Measurements from ENCODE around the gene BRD1. TPM values are rescaled to one million over a fixed set of nuclear protein-coding genes. Genes with fewer than 3 reads are reported as not detected.
A peak's percentile ranks its signal among the peaks of the same experiment; 100 is the strongest.
"Not testable (repeated sequence)": the region's sequence is repeated elsewhere in the genome, so short reads cannot be mapped to it uniquely, and the experiment has no call there.

Gene BRD1
- total and polyA plus RNA-seq, 8 donors = 14.0 to 26.3 (median 17.8) TPM

DNA sequence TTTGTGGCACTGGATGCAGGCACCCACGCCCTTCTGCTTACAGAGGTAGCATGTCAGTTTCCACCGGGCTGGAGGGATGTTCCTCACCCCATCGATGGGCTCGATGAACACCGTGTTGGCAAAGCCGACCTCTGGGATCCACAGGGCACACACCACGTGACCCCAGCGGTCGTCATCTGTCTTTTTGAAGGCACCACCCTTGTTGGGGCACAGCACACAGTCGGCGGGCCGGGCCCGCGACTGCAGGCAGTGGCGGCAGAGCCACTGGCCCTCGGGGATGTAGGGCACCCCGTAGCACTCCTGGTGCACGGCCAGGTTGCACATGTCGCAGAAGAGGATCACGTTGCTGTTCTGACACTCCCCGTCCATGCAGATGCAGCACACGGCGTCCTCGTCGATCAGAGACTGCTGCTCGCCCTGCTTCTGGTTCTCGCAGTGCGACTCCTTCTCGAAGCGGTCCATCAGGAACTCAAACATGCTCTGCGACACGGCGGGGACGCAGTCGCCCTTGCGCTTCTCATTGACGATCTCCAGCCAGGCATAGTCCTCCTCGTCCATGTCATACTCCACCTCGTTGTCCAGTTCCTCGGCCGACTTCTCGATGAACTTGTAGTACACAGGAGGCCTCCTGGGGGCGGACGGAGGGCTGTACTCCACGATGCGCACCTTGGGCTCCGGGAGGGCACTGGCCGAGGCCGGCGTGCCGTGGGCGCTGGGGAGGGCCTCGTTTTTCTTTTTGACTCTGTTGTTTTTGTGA, 4.2 kb downstream of the BRD1 start:
- intact Hi-C loops (cut with DNase I) = no loop called here
- peaks cover 0 to 17% (median 15%) of the 10 kb centered on the region in 3 donors for H3K4me1 ChIP-seq
- H3K27ac ChIP-seq = no peak overlapping the region
- 93 to 95% methylated on average over 53 of the region's 53 CpGs for WGBS, 2 donors
- ATAC-seq (no peak), DNase-seq (no peak), FAIRE-seq (no peak)
- H3K36me3 ChIP-seq = peaks cover 0 to 49% (median 35%) of the 10 kb centered on the region in 3 donors
- no peaks in the 10 kb centered on the region for H3K9me3 ChIP-seq
- no peak overlapping the region for H3K4me3 ChIP-seq
- H3K27me3 ChIP-seq = no peaks in the 10 kb centered on the region
- TF ChIP-seq CTCF (IDR thresholded peaks at IDR 0.05) = no peak

GRCh38 chr22:49821741-49822140, 5.9 kb downstream of the BRD1 start:
- Histone ChIP-seq H3K36me3 (peaks cover 0 to 56% (median 35%) of the 10 kb centered on the region in 3 donors), H3K4me1 (peaks cover 0 to 17% (median 15%) of the 10 kb centered on the region in 3 donors)
- DNase-seq; H3K27me3 ChIP-seq; H3K9me3 ChIP-seq; H3K27ac ChIP-seq; H3K4me3 ChIP-seq; intact Hi-C loops (cut with DNase I); ATAC-seq; FAIRE-seq: not testable (repeated sequence)
- 71% methylated on average over 11 of the region's 11 CpGs for WGBS, 2 donors

DNA sequence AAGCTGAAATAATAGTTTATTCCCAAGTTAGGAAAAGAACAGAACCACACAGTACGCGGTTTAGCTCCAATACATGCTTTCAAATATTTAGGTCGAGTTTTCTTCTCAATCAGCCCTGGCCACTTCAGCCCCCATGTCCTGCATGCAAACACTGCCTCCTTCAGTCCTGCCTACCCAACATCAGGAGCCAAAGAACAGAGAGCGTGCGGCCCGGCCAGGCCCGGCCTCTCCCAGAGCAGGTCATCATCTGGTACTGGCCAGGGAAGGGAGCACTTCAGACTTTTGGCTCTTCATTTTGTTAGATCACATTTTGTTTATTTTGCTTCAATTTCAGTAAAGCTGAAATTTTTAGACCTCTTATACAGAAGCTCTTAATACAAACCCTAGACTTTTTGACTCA, 6.7 kb downstream of the BRD1 start:
- TF ChIP-seq CTCF (IDR thresholded peaks at IDR 0.05) = no peak
- ATAC-seq = peak in 1 of 4 donors; percentile 21
- FAIRE-seq = no peak

DNA sequence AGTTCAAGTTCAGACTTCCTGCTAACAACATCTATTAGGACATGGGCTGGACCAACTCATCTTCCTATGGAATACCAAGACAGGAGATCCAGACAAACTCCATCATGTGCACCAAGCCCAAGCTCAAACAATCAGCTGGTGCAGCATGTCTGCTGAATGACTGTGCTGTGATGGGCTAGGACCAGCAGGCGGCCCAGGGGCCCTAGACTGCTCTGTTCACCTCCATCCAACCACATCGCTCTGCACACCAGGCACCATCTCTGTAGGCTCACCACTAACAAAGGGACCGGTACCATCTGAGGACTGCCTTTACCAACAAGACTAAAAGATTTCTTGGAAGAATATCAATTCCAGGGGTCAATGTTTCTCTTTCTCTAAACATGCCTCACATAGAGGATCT, 10.3 kb downstream of the BRD1 start:
- H3K4me1 ChIP-seq = peaks cover 0 to 12% (median 6%) of the 10 kb centered on the region in 3 donors
- no peak for TF ChIP-seq CTCF (IDR thresholded peaks at IDR 0.05)
- WGBS, 2 donors = 93 to 96% methylated on average over 3 of the region's 3 CpGs
- DNase-seq (no peak), FAIRE-seq (no peak), ATAC-seq (no peak)
- H3K4me3 ChIP-seq = no peak overlapping the region
- H3K9me3 ChIP-seq = no peaks in the 10 kb centered on the region
- H3K27ac ChIP-seq = no peak overlapping the region
- peaks cover 0 to 41% (median 23%) of the 10 kb centered on the region in 3 donors for H3K36me3 ChIP-seq
- intact Hi-C loops (cut with DNase I) = no loop called here
- H3K27me3 ChIP-seq = no peaks in the 10 kb centered on the region

More for the DNA sequence above, 6.7 kb downstream of the BRD1 start:
- WGBS, 2 donors = 78 to 85% methylated on average over 7 of the region's 7 CpGs
- DNase-seq = no peak
- no peak overlapping the region for H3K4me3 ChIP-seq
- intact Hi-C loops (cut with DNase I) = no loop called here
- H3K27ac ChIP-seq = no peak overlapping the region
- H3K27me3 ChIP-seq = no peaks in the 10 kb centered on the region
- H3K4me1 ChIP-seq = peaks cover 0 to 17% (median 15%) of the 10 kb centered on the region in 3 donors
- peaks cover 0 to 56% (median 35%) of the 10 kb centered on the region in 3 donors for H3K36me3 ChIP-seq
- no peaks in the 10 kb centered on the region for H3K9me3 ChIP-seq

GRCh38 chr22:49815641-49816091, 12.0 kb downstream of the BRD1 start:
- no peak for FAIRE-seq
- H3K4me1 ChIP-seq = peaks cover 0 to 12% (median 6%) of the 10 kb centered on the region in 3 donors
- peaks cover 0 to 28% (median 14%) of the 10 kb centered on the region in 3 donors for H3K36me3 ChIP-seq
- H3K4me3 ChIP-seq = no peak overlapping the region
- no peaks in the 10 kb centered on the region for H3K9me3 ChIP-seq
- no peak for TF ChIP-seq CTCF (IDR thresholded peaks at IDR 0.05)
- ATAC-seq = peak; percentile 47 to 74 (median 67)
- H3K27me3 ChIP-seq = no peaks in the 10 kb centered on the region
- intact Hi-C loops (cut with DNase I) = no loop called here
- 49 to 62% methylated on average over 15 of the region's 15 CpGs for WGBS, 2 donors
- peak overlapping the region in 1 of 4 donors; percentile 14 for H3K27ac ChIP-seq
- DNase-seq = peak in 1 of 6 donors; percentile 45
